Esophagus muscularis mucosa (tissue), 4 donors: ENCODE results near the gene LYPD6B.

Experiments
- CTCF ChIP-seq, 3 experiments: fragments of 200-600 bp in 2 of 3; fragments of 450-650 bp in 1 of 3; sonication (generic) in 2 of 3; IDR thresholded peaks; one replicate each; pipeline ENCODE4 v1.5.1; 2017 to 2019; ENCODE audit warnings: antibody characterized with exemption in 3 of 3, mild to moderate bottlenecking in 2 of 3, moderate library complexity in 1 of 3
- EP300 ChIP-seq: sonication (generic); formaldehyde crosslinking; IDR thresholded peaks from one replicate; pipeline ENCODE4 v1.6.1; 2017; ENCODE audit warnings: antibody characterized with exemption
- POLR2A ChIP-seq: fragments of 450-650 bp; IDR thresholded peaks from one replicate; pipeline ENCODE4 v1.6.1; 2017; ENCODE audit warnings: antibody characterized with exemption, moderate library complexity, mild to moderate bottlenecking, low read depth
- POLR2AphosphoS5 ChIP-seq, 2 donors: sonication (generic); formaldehyde crosslinking; IDR thresholded peaks; one replicate each; pipeline ENCODE4 v1.6.1; 2017; ENCODE audit warnings: antibody characterized with exemption in 2 of 2

GRCh38 chr2:149075853-149076252 is 37.4 kb downstream of the LYPD6B start:
- no peak for TF ChIP-seq POLR2A
- TF ChIP-seq CTCF (IDR thresholded peaks at IDR 0.05), result no peak
- no peak for TF ChIP-seq EP300
- no peak for TF ChIP-seq POLR2AphosphoS5 (IDR thresholded peaks at IDR 0.05)
